Stimulated activated effector memory CD8-positive, alpha-beta T cell treated with anti-CD3 and anti-CD28 coated beads, Interleukin-12 subunit alpha, Interleukin-12 subunit beta, amount 100 ng/mL, for 72 hours (primary cell): ENCODE data around the gene OR8D2.

Experiments used
- ATAC-seq: fragments of 150-1000 bp; cut with Tn5 transposase; 2 replicates; pipeline ENCODE4 v1.10.0; 2021
- DNase-seq, 2 donors: peaks; one replicate each; pipeline ENCODE4 v3.0.0; 2021 to 2022; ENCODE audit warnings: low spot score in 2 of 2
- H3K27ac Mint-ChIP-seq: one replicate; pipeline ENCODE4 v1.8.0; 2022; ENCODE audit warnings: mild to moderate bottlenecking, mixed read lengths
- H3K36me3 Mint-ChIP-seq: one replicate; pipeline ENCODE4 v1.8.0; 2022; ENCODE audit warnings: mild to moderate bottlenecking, mixed read lengths
- H3K4me1 Mint-ChIP-seq: one replicate; pipeline ENCODE4 v1.8.0; 2022; ENCODE audit warnings: mixed read lengths
- H3K4me3 Mint-ChIP-seq: one replicate; pipeline ENCODE4 v1.8.0; 2022; ENCODE audit warnings: mild to moderate bottlenecking, mixed read lengths
- H3K9me3 Mint-ChIP-seq: one replicate; pipeline ENCODE4 v1.8.0; 2022; ENCODE audit warnings: mixed read lengths

Gene OR8D2, protein sequence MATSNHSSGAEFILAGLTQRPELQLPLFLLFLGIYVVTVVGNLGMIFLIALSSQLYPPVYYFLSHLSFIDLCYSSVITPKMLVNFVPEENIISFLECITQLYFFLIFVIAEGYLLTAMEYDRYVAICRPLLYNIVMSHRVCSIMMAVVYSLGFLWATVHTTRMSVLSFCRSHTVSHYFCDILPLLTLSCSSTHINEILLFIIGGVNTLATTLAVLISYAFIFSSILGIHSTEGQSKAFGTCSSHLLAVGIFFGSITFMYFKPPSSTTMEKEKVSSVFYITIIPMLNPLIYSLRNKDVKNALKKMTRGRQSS

DNA sequence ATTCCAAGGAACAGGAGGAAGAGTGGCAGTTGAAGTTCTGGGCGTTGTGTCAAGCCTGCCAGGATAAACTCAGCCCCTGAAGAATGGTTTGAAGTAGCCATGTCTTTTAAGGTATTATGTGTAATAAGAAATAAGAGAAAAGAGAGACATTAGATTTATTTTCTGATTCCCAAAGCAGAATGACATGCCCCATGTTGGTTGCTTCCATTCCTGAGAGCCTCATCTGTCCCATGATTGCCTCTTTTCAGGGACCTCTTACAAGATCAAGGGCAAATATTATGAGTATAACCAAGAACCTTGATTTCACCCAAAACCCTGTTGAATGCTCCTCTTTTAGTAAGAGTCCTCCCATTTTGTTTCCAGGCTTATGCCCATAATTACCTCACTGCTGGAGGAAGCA is at the start of gene OR8D2:
Gene OR8D2 (minus strand): TSS at position 101 of the 400 bp plus-strand sequence. CDS start 0 bp downstream, at position 101.
- H3K4me3 Mint-ChIP-seq = no peak within 1 kb of the TSS
- peaks cover 3% of the 10 kb centered on the region for H3K9me3 Mint-ChIP-seq

DNA sequence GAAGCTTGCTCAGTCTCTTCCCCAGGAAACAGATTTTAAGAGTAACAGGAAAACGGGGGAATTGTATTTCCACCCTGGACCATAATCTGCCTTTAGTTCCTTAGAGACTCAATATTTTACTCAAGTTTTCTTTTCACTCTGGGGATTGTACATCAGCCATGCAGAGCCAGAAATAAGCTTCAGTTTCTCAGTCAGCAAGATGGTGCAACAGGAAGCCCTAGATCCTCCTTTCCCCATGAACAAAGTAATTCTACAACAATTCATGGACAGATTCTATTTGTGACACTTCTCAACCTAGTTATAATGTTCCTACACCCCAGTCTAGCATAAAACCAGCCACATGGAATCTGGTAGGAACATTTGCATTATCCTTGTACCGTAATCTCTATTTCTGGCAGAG is 39.6 kb upstream of the OR8D2 start:
- peaks cover 3% of the 10 kb centered on the region for H3K9me3 Mint-ChIP-seq

More for the DNA sequence above, at the start of gene OR8D2:
- no peak for DNase-seq
- no peaks in the 10 kb centered on the region for H3K36me3 Mint-ChIP-seq
- no peak for ATAC-seq
- no peak within 1 kb of the TSS for H3K27ac Mint-ChIP-seq
- H3K4me1 Mint-ChIP-seq = no peaks in the 10 kb centered on the region

DNA sequence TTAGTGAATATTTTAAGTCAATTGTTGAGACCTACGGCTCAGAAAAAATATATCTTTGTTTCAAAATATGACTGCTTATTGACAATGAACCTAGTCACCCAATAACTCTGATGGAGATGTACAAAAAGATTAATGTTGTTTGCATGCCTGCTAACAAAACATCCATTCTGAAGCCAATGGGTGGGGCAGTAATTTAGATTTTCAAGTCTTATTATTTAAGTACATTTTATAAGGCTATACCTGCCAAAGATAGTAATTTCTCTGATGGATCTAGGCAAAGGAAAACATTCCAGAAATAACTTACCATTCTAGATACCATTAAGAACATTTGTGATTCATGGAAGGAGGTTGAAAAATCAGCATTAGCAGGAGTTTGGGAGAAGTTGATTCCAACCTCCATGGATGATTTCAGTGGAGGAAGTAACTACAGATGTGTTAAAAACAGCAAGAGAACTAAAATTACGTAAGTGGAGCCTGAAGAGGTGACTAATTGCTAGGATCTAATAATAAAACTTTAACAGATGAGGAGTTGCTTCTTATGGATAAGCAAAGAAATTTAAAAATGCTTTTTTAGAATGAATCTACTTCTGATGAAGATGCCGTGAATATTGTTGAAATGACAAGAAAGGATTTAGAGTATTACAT is 26.4 kb upstream of the OR8D2 start:
- Mint-ChIP-seq H3K36me3 (no peaks in the 10 kb centered on the region), H3K4me1 (no peaks in the 10 kb centered on the region), H3K9me3 (peaks cover 6% of the 10 kb centered on the region), H3K4me3 (no peak overlapping the region), H3K27ac (no peak overlapping the region)
- ATAC-seq (no peak), DNase-seq (no peak)

More for the DNA sequence above, 39.6 kb upstream of the OR8D2 start:
- H3K4me1 Mint-ChIP-seq = no peaks in the 10 kb centered on the region
- H3K27ac Mint-ChIP-seq = no peak overlapping the region
- no peak for ATAC-seq
- H3K4me3 Mint-ChIP-seq = no peak overlapping the region
- no peak for DNase-seq
- no peaks in the 10 kb centered on the region for H3K36me3 Mint-ChIP-seq

DNA sequence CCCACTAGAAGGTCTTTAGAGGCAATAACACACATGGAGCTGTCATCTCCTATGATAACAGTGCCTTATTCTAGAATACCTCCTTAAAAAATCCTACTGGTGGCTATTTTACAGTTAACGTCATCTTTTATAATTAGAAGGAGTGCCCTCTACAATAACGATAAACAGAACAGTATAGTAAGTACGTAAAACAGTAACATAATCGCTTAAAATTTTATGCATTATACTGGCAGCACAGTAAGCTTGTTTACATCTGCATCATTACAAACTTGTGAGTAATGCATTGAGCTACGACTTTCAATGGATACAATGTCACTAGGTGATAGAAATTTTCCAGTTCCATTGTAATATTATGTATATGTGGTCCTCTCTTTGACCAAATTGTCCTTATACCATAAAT is 24.3 kb upstream of the OR8D2 start:
- Mint-ChIP-seq H3K36me3 (no peaks in the 10 kb centered on the region), H3K4me1 (no peaks in the 10 kb centered on the region), H3K4me3 (no peak overlapping the region)

DNA sequence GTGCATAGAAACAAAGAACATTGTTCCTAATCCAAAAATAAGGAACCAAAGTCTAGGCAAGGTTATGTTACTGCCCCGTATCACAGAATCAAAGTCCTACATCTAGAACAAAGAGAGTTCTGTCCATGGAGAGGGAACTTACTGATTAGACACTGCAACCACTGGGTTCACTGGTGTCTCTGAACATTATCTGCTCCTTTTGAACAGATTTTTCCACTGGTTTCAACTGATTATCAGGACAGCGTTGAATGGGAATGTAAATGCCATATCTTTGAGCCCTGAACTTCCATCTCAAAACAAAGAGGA is 20.1 kb upstream of the OR8D2 start:
- Mint-ChIP-seq H3K27ac (no peak overlapping the region), H3K36me3 (no peaks in the 10 kb centered on the region), H3K4me3 (no peak overlapping the region), H3K9me3 (no peaks in the 10 kb centered on the region), H3K4me1 (no peaks in the 10 kb centered on the region)
- no peak for DNase-seq
- ATAC-seq = no peak

More for the DNA sequence above, 24.3 kb upstream of the OR8D2 start:
- Mint-ChIP-seq H3K27ac (no peak overlapping the region), H3K9me3 (no peaks in the 10 kb centered on the region)
- DNase-seq = no peak
- ATAC-seq = no peak

DNA sequence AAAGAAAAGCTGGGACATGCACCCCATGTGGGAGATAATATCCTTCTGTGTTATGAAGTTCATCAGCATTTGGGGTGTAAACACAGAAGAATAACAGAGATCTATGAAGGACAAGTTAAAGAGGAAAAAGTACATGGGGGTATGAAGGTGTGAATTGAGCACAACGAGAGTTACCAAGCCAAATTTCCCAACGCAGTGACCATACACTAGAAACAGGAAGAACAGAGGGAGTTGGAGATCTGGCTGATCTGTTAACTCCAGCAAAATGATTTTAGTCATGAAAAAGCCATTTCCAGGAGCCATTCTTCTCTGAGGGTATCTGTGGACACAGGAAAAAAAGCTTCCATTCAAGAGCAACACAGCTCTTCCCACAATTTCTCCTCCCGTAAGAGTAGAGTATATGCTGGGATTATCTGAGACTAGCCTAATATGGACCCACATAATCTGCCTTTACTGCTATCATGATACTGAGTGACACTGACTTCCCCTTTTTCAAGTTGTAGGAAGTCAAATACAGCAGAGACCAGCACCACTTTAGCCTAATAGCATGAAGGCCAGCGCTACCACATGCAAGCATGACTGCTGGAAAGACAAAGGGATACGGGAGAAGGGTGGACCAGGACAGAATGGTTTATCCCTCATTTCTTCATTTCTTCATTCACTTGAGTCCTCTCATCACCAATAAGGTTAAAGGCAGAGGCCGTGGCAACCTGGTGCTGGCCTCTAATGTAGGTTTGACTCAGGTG is 19.6 kb upstream of the OR8D2 start:
- Mint-ChIP-seq H3K4me3 (no peak overlapping the region), H3K27ac (no peak overlapping the region), H3K9me3 (no peaks in the 10 kb centered on the region), H3K36me3 (no peaks in the 10 kb centered on the region), H3K4me1 (no peaks in the 10 kb centered on the region)
- no peak for DNase-seq
- no peak for ATAC-seq

DNA sequence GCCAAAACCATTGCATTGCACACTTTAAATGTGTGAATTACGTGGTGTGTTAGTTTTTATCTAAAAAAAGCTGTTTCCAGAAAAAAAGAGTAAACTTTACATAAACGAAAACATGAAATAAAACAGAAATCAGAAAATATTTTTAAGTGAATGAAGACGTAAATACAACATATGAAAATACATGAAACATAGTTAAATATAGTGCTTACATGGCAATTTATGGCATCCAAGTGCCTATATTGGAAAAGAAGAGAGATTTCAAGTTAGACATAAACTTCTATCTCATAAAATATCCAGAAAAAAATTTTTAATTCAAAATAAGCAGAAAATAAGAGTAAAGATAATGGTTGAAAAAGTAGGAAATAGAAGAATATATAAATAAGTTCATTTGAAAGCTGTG is 11.9 kb upstream of the OR8D2 start:
- DNase-seq = no peak
- Mint-ChIP-seq H3K27ac (no peak overlapping the region), H3K9me3 (peaks cover 8% of the 10 kb centered on the region), H3K4me3 (no peak overlapping the region), H3K4me1 (no peaks in the 10 kb centered on the region), H3K36me3 (no peaks in the 10 kb centered on the region)
- ATAC-seq = no peak

DNA sequence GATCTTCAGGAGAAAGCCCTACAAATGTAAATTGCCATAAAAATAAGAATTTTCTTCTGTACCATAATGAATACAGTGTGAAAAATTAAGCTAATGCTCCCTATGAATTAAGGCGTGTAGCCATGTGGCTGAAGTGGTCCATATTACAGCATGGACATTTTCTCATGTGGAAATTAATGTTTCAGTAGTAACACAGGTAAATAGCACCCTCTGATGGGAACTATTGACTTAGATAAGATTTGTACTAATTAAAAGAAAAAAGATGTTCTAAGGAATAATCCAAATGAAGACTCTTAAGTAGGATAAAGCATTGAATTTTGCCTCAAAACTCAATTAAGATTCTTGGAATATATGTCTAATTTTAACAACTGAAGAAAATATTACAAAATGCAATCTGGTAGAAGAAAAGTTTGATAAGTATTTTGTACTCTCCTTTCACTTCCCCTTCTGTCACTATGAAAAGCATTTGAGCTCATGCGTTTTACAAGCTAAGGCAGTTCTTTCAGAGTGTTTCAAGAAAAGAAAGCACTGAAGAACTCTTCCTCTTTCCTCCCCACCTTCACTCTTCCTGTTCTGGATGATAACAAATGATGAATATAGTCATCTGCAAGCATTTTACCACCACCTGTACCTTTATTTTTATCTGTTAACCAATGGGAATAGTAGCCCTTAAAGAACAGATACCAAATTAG is 9.9 kb upstream of the OR8D2 start:
- no peak for ATAC-seq
- no peak overlapping the region for H3K4me3 Mint-ChIP-seq
- H3K36me3 Mint-ChIP-seq = no peaks in the 10 kb centered on the region
- H3K9me3 Mint-ChIP-seq = peaks cover 9% of the 10 kb centered on the region
- H3K27ac Mint-ChIP-seq = no peak overlapping the region
- no peak for DNase-seq
- H3K4me1 Mint-ChIP-seq = no peaks in the 10 kb centered on the region

DNA sequence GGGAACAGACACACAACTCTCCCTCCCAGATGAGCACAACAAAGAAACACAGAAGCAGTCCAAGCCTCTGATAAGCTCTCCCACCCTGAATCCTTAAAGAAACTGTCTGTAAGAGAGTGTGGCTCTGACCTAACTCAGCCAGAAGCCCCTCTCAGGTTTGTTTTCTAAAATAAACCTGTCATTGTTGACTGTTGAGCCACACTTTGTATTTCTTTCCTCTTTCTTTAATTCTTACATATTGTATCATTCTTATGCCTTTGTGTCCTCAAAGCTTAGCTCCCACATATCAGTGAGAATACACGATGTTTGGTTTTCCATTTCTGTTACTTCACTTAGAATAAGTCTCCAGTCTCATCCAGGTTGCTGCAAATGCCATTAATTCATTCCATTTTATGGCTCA is 7.8 kb upstream of the OR8D2 start:
- H3K9me3 Mint-ChIP-seq = peaks cover 8% of the 10 kb centered on the region
- no peak for ATAC-seq
- no peaks in the 10 kb centered on the region for H3K4me1 Mint-ChIP-seq
- no peaks in the 10 kb centered on the region for H3K36me3 Mint-ChIP-seq
- no peak overlapping the region for H3K4me3 Mint-ChIP-seq
- DNase-seq = no peak
- no peak overlapping the region for H3K27ac Mint-ChIP-seq

DNA sequence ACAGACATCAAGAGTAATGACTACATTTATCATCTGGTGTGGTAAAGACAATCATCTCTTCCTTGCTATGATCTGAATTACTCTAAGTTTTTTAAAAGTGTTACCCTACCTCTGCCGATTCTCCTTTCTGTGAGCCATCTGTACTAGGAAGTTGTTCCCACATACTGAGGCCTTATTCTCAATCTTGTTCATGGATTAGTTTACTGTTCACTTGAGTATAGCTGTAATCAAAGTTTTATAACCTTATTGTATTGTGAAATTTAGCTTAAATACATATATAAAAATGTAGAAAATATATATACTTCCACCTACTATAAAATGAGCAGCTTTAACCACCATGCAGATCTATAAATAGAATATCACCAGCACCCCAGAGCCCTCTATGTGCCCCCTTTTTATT is 2.4 kb upstream of the OR8D2 start:
- DNase-seq (no peak), ATAC-seq (no peak)
- Mint-ChIP-seq H3K4me1 (no peaks in the 10 kb centered on the region), H3K9me3 (peaks cover 3% of the 10 kb centered on the region), H3K27ac (no peak overlapping the region), H3K36me3 (no peaks in the 10 kb centered on the region), H3K4me3 (no peak overlapping the region)

DNA sequence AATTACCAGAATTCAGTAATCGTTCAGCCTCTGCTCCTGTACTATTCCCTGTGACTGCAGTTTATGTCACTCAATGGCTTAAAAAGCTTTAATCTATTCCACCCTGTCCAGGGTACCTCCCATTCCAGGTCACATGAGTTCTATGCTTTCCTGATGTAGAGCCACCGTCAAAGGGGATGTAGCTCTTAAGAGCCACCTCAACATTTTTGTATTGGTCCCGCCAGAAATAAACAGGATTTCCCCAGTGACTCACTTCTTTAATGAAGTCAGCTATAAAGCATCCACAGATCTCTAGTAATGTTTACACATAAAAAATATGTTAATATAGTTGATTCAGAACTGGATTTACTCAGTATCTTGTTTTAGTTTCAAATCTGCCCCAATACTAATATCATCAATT is 4.9 kb downstream of the OR8D2 start:
- Mint-ChIP-seq H3K27ac (no peak overlapping the region), H3K4me3 (no peak overlapping the region), H3K4me1 (no peaks in the 10 kb centered on the region), H3K9me3 (peaks cover 4% of the 10 kb centered on the region), H3K36me3 (no peaks in the 10 kb centered on the region)
- DNase-seq (no peak), ATAC-seq (no peak)

DNA sequence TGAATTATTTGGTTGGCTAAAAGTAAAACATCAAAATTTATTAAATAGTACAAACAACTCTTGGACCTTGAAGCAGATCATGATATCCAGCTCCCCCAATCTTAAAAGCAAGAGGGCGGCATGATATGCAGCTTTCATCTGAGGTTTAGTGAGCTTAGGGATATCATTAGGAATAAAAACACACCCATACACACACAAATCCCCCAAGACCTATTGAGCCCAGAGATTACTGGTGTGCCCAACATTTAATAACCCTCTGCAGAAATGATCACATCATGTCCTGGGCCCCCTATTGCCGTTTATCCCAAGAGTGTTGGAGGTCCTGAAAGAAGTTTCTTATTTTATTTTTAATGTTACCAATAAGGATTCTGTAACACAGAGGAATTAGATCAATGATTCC is 6.1 kb downstream of the OR8D2 start, which contains the start of gene OR8D1:
Gene OR8D1 (minus strand): TSS at position 101 of the 400 bp plus-strand sequence. CDS start 3,183 bp downstream, outside the sequence.
- no peak for ATAC-seq
- H3K27ac Mint-ChIP-seq = no peak within 1 kb of the TSS
- peaks cover 7% of the 10 kb centered on the region for H3K9me3 Mint-ChIP-seq
- no peaks in the 10 kb centered on the region for H3K36me3 Mint-ChIP-seq
- no peak within 1 kb of the TSS for H3K4me3 Mint-ChIP-seq
- no peak for DNase-seq
- no peaks in the 10 kb centered on the region for H3K4me1 Mint-ChIP-seq

DNA sequence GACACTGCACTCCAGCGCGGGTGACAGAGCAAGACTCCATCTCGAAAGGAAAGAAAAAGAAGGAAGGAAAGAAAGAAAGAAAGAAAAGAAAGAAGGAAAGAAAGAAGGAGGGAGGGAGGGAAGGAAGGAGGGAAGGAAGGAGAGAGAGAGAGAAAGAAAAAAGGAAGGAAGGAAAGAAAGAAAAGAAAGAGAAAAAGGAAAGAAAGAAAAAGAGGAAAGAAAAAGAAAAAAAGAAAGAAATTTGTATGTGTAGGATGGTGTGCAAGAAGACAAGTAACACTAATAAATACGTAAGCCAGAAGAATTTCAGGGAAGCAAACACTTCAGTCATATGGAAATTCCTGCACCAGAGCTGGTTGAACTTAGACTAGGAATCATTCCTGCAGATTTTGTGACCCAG is 6.9 kb downstream of the OR8D2 start:
- Mint-ChIP-seq H3K9me3 (peaks cover 12% of the 10 kb centered on the region), H3K4me3 (no peak overlapping the region), H3K4me1 (no peaks in the 10 kb centered on the region), H3K36me3 (no peaks in the 10 kb centered on the region), H3K27ac (no peak overlapping the region)
- ATAC-seq (no peak), DNase-seq (no peak)

DNA sequence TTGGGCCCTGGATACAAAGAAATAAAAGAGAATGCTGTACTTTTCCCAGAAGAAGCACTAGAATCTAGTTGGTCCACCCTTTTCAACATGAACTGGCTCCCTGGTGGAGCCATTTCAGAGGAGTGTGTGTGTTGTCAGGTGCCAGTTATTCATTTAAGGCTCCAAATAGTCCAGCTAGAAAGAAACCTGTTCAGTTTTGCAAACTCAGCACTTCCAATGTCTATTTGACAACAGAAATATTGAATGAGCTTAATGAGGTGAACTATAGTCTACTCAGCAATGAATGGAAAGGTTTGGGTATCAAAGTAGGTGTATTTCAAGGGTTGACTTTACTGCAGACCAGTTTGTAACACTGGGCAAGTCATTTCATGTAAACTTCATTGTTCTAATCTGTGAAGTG is 8.3 kb downstream of the OR8D2 start:
- Mint-ChIP-seq H3K27ac (no peak overlapping the region), H3K4me1 (no peaks in the 10 kb centered on the region), H3K4me3 (no peak overlapping the region), H3K36me3 (no peaks in the 10 kb centered on the region), H3K9me3 (peaks cover 15% of the 10 kb centered on the region)
- ATAC-seq (no peak), DNase-seq (no peak)

DNA sequence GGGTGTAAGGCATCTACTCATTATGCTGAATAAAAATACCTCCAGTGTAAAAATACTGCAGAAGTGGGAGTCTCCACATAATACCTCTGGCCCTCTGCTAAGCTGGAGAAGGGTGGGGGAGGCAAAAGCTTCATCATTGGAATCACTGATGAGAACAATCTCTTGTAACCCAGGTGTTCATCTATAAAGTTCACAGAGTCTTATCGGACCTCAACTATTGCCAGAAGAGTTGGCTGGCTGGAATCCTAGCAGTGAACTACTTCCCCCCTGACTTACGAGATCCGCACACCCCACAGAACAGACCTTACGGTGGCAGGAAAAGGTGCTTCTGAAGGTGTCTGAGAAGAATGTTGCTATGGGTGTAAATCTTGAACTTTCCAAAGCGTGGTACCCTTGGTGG is 8.7 kb downstream of the OR8D2 start:
- Mint-ChIP-seq H3K9me3 (peaks cover 15% of the 10 kb centered on the region), H3K4me1 (no peaks in the 10 kb centered on the region), H3K4me3 (no peak overlapping the region), H3K27ac (no peak overlapping the region), H3K36me3 (no peaks in the 10 kb centered on the region)
- no peak for DNase-seq
- ATAC-seq = no peak
